ENCODE measurements around the gene KRI1. TPM values are rescaled to one million over a fixed set of nuclear protein-coding genes. Genes with fewer than 3 reads are reported as not detected.

Gene KRI1
- total and polyA plus RNA-seq, 2 of the 8 experiments (the other 6 are each of a cell fraction or from before 2014, with no cell fraction given) = 14.2 to 45.2 TPM

DNA sequence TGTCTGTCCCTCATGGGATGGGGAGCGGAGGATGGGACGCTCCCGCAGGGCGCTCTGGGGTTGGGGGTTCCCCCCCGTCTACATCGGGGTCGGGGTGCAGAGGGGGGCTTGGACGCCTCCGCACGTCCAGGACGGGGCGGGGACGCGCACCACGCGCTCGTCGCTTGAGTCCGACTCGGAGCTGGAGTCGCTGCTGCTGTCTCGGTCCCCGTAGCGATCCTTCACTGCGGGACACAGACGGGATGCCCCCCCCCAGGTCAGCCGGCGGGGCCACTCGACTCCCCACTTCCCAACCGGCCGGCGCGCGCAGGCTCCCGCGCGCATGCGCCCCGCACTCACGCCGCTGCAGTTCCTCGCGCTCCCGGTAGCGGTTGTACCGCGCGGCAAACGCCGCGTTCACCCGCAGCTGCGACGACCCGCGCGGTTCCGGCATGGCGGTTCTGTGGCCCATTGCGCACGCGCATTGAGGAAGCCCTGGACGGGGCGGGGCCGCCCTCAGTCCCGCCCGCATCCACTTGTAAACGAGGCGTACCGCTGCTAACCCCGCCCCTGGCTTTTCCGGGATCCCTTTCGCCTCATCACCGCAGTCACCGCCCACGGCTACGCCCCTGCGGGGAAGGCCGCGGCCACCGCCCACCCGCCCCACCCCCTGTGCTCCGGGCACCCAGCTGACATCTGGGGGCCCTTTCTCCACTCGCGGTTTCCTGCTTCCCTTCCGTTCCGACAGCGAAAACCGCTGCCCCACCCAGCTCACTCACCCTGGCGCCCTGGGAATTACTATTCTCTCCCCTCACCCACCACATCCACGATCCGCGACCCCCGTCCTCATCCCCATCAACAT is at the start of gene KRI1 (continued):
- TF ChIP-seq RNF2 (IDR thresholded peaks at IDR 0.05; ENCODE audit: borderline replicate concordance, low read depth, low read length, missing control alignments, poor library complexity, severe bottlenecking) = no peak
- TF ChIP-seq EZH2 (IDR thresholded peaks at IDR 0.05; ENCODE audit: low read depth, low read length, severe bottlenecking) = no peak
- no peak for TF ChIP-seq BCL11A (IDR thresholded peaks at IDR 0.05; ENCODE audit: low read depth in 2 of 2, low read length in 2 of 2)
- TF ChIP-seq KDM5A (IDR thresholded peaks at IDR 0.05; ENCODE audit: low read length) = no peak
- no peak for TF ChIP-seq CBX5 (IDR thresholded peaks at IDR 0.05; ENCODE audit: low read depth, low read length)
- no peak for TF ChIP-seq HDAC6 (IDR thresholded peaks at IDR 0.05; ENCODE audit: low read depth, low read length)
- TF ChIP-seq CHD2 (IDR thresholded peaks at IDR 0.05; ENCODE audit: low read length) = no peak
- TF ChIP-seq ASH2L (IDR thresholded peaks at IDR 0.05; ENCODE audit: low read length) = peak; percentile 92
- TF ChIP-seq SUZ12 (IDR thresholded peaks at IDR 0.05; ENCODE audit: low read length) = no peak
- TF ChIP-seq SP4 (IDR thresholded peaks at IDR 0.05; ENCODE audit: low read length) = peak; percentile 58; the same call in 1 of the 2 replicates
- TF ChIP-seq POU5F1 (IDR thresholded peaks at IDR 0.05; ENCODE audit: low read depth, low read length) = no peak
